Loucy (cell line): Measurements from ENCODE around the gene DYRK4.

Source experiments
- EZH2phosphoT487 ChIP-seq: fragments of 200-600 bp; IDR thresholded peaks from 2 replicates; pipeline ENCODE4 v1.6.1; 2018; ENCODE audit warnings: antibody characterized with exemption, mild to moderate bottlenecking, moderate library complexity, borderline replicate concordance
- TF ChIP-seq, protein P1 (sequence below): fragments of 200-600 bp; sonication (generic); conservative IDR thresholded peaks from 2 replicates; pipeline ENCODE4 v1.5.1; 2014; ENCODE audit warnings: mild to moderate bottlenecking, antibody characterized with exemption, low read length

DNA sequence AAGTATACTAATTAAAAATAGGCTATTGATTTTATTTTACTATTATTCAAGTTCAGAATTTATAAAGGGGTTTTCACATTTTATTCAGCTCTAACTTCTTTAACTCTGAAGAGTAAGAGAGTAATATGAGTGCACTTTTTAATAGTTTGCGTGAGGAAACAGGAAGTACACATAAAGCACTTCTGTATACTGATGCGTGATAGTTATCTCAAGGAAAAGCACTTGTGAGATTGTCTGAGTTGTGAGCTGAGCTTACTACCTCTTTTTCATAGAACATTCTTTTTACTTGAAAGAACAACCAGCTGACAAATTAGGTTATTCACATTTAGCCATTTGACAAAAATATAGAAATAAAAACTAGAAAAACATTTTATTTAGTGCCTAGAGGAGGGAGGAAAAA, 21.4 kb upstream of the DYRK4 start:
- TF ChIP-seq, protein P1, sequence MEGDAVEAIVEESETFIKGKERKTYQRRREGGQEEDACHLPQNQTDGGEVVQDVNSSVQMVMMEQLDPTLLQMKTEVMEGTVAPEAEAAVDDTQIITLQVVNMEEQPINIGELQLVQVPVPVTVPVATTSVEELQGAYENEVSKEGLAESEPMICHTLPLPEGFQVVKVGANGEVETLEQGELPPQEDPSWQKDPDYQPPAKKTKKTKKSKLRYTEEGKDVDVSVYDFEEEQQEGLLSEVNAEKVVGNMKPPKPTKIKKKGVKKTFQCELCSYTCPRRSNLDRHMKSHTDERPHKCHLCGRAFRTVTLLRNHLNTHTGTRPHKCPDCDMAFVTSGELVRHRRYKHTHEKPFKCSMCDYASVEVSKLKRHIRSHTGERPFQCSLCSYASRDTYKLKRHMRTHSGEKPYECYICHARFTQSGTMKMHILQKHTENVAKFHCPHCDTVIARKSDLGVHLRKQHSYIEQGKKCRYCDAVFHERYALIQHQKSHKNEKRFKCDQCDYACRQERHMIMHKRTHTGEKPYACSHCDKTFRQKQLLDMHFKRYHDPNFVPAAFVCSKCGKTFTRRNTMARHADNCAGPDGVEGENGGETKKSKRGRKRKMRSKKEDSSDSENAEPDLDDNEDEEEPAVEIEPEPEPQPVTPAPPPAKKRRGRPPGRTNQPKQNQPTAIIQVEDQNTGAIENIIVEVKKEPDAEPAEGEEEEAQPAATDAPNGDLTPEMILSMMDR = no peak
- no peak for TF ChIP-seq EZH2phosphoT487
